Cardiac muscle cell (in vitro differentiated cells and primary cell): Measurements from ENCODE around the gene AP4M1. TPM values are rescaled to one million over a fixed set of nuclear protein-coding genes. Genes with fewer than 3 reads are reported as not detected.

Source experiments
- DNase-seq, 2 donors: peaks; one replicate each; pipeline versions ENCODE4 v3.0.0 to v3.0.0-alpha.2; 2010 to 2017; ENCODE audit warnings: low read depth in 1 of 2, low spot score in 1 of 2
- H3K27ac ChIP-seq: fragments of 200-600 bp; sonication (generic); 2 replicates; pipeline ENCODE4 v1.5.1; 2016
- H3K27me3 ChIP-seq: fragments of 200-600 bp; sonication (generic); 2 replicates; pipeline ENCODE4 v1.6.0; 2016; ENCODE audit warnings: control low read depth
- H3K36me3 ChIP-seq: fragments of 200-600 bp; sonication (generic); 2 replicates; pipeline ENCODE4 v1.5.1; 2016; ENCODE audit warnings: control low read depth
- H3K4me1 ChIP-seq: fragments of 200-600 bp; sonication (generic); 2 replicates; pipeline ENCODE4 v1.8.1; 2017; ENCODE audit warnings: low read depth, mild to moderate bottlenecking, mixed run types
- H3K4me3 ChIP-seq: fragments of 200-600 bp; sonication (generic); 2 replicates; pipeline ENCODE4 v1.5.1; 2016; ENCODE audit warnings: mild to moderate bottlenecking
- H3K9me3 ChIP-seq: fragments of 200-600 bp; sonication (generic); 2 replicates; pipeline ENCODE4 v1.5.1; 2017; ENCODE audit warnings: low read depth, mild to moderate bottlenecking, control low read depth
- CTCF ChIP-seq: IDR thresholded peaks from 2 replicates; pipeline ENCODE4 v1.5.1; 2012; ENCODE audit warnings: low read depth, mild to moderate bottlenecking, low read length
- polyA plus RNA-seq: library from polyadenylated mRNA; unstranded; fragments of >200 nt; fragmentation: Nextera tagmentation; extraction: Ambion mirVana; gene quantifications from 2 replicates; pipeline ENCODE4 v1.2.1, GENCODE V29; 2016
- total RNA-seq: library from RNA; depleted of rRNA; stranded (reverse); fragments of >200 nt; gene quantifications from 2 replicates; pipeline ENCODE4 v1.2.3, GENCODE V29; 2016

Gene AP4M1
- total and polyA plus RNA-seq, 2 experiments from 2014 or later = 29.3 to 35.2 TPM

GRCh38 chr7:100087055-100087750, 14.2 kb upstream of the AP4M1 start:
- no peaks in the 10 kb centered on the region for H3K9me3 ChIP-seq
- H3K27me3 ChIP-seq = no peaks in the 10 kb centered on the region
- peaks cover 3% of the 10 kb centered on the region for H3K4me1 ChIP-seq
- H3K36me3 ChIP-seq = peaks cover 20% of the 10 kb centered on the region
- H3K4me3 ChIP-seq = no peak overlapping the region
- no peak for TF ChIP-seq CTCF
- peak in 1 of 2 donors; percentile 98 for DNase-seq
- no peak overlapping the region for H3K27ac ChIP-seq

GRCh38 chr7:100088095-100088620, 13.3 kb upstream of the AP4M1 start:
- Histone ChIP-seq H3K27me3 (no peaks in the 10 kb centered on the region), H3K9me3 (no peaks in the 10 kb centered on the region), H3K4me1 (peaks cover 2% of the 10 kb centered on the region), H3K36me3 (peaks cover 29% of the 10 kb centered on the region), H3K27ac (peak overlapping the region; percentile 80), H3K4me3 (peak overlapping the region; percentile 67)
- no peak for DNase-seq
- no peak for TF ChIP-seq CTCF

GRCh38 chr7:100088621-100089457, 12.6 kb upstream of the AP4M1 start, which contains the start of gene COPS6:
TSS of gene COPS6 (plus strand) at chr7:100088969. CDS start at chr7:100088991, 22 bp downstream.
- Histone ChIP-seq H3K9me3 (no peaks in the 10 kb centered on the region), H3K4me1 (peaks cover 2% of the 10 kb centered on the region), H3K36me3 (peaks cover 34% of the 10 kb centered on the region), H3K27ac (peak within 1 kb of the TSS; percentile 80), H3K4me3 (peak within 1 kb of the TSS; percentile 67), H3K27me3 (no peaks in the 10 kb centered on the region)
- TF ChIP-seq CTCF = no peak
- DNase-seq = peak; percentile 81 to 85

GRCh38 chr7:100089458-100090196, 11.8 kb upstream of the AP4M1 start:
- H3K4me1 ChIP-seq = peaks cover 2% of the 10 kb centered on the region
- H3K4me3 ChIP-seq = peak overlapping the region; percentile 67
- H3K27me3 ChIP-seq = no peaks in the 10 kb centered on the region
- no peak for TF ChIP-seq CTCF
- no peak for DNase-seq
- H3K27ac ChIP-seq = peak overlapping the region; percentile 80
- H3K36me3 ChIP-seq = peaks cover 42% of the 10 kb centered on the region
- no peaks in the 10 kb centered on the region for H3K9me3 ChIP-seq
